Stimulated activated CD4-positive, alpha-beta T cell treated with anti-CD3 and anti-CD28 coated beads, Interleukin-2, amount 100 ng/mL, for 48 hours (primary cell): Measurements from ENCODE around the gene GRK7.
"Not testable (repeated sequence)": the region's sequence is repeated elsewhere in the genome, so short reads cannot be mapped to it uniquely, and the experiment has no call there.

ENCODE experiments used
- DNase-seq, 2 donors: peaks; one replicate each; pipeline ENCODE4 v3.0.0-alpha.2; 2020

The GRK7 gene

GRCh38 chr3:141764045-141764444 lies 837 bp downstream of the GRK7 start:
- no peak for DNase-seq

- no peak for DNase-seq
Measured at GRCh38 chr3:141764465-141764864, 1.3 kb downstream of the GRK7 start.

- DNase-seq, result no peak
Measured at GRCh38 chr3:141764986-141765385, 1.8 kb downstream of the GRK7 start.

- DNase-seq, result no peak
Measured at GRCh38 chr3:141767066-141767465, 3.9 kb downstream of the GRK7 start.

- DNase-seq, result no peak
Measured at GRCh38 chr3:141769221-141769894, 6.2 kb downstream of the GRK7 start.

GRCh38 chr3:141773676-141774075 lies 10.5 kb downstream of the GRK7 start:
- no peak for DNase-seq

GRCh38 chr3:141776376-141776775 lies 13.2 kb downstream of the GRK7 start:
- no peak for DNase-seq

GRCh38 chr3:141776885-141777284 lies 13.7 kb downstream of the GRK7 start:
- DNase-seq, result no peak

GRCh38 chr3:141777957-141778813 lies 15.0 kb downstream of the GRK7 start:
- no peak for DNase-seq

GRCh38 chr3:141779667-141780066 lies 16.5 kb downstream of the GRK7 start:
- DNase-seq, result no peak

GRCh38 chr3:141782386-141782932 lies 19.3 kb downstream of the GRK7 start:
- DNase-seq, result no peak

GRCh38 chr3:141783632-141784031 lies 20.4 kb downstream of the GRK7 start:
- no peak for DNase-seq

- DNase-seq, result no peak
Measured at GRCh38 chr3:141784096-141784495, 20.9 kb downstream of the GRK7 start.

GRCh38 chr3:141784531-141784930 lies 21.3 kb downstream of the GRK7 start:
- no peak for DNase-seq

- no peak for DNase-seq
Measured at GRCh38 chr3:141788149-141788548, 24.9 kb downstream of the GRK7 start.

GRCh38 chr3:141788750-141789149 lies 25.5 kb downstream of the GRK7 start:
- not testable (repeated sequence) for DNase-seq

GRCh38 chr3:141789281-141789680 lies 26.1 kb downstream of the GRK7 start:
- no peak for DNase-seq

GRCh38 chr3:141790171-141790570 lies 27.0 kb downstream of the GRK7 start:
- DNase-seq, result no peak

- DNase-seq, result no peak
Measured at GRCh38 chr3:141792495-141792894, 29.3 kb downstream of the GRK7 start.

- no peak for DNase-seq
Measured at GRCh38 chr3:141793476-141794260, 30.5 kb downstream of the GRK7 start.

GRCh38 chr3:141795276-141795675 lies 32.1 kb downstream of the GRK7 start:
- peak in 1 of 2 donors; percentile 24 for DNase-seq

GRCh38 chr3:141795741-141796080 lies 32.5 kb downstream of the GRK7 start:
- no peak for DNase-seq
